GM21528 (cell line): ENCODE data around the gene RPS4Y1.

Experiments used
- ATAC-seq: cut with Tn5 transposase; IDR thresholded peaks from one replicate; pipeline ENCODE4 v1.9.1; 2021; ENCODE audit warnings: mild to moderate bottlenecking, moderate library complexity; ENCODE audit not compliant: unreplicated experiment, low FRiP score

Gene RPS4Y1

DNA sequence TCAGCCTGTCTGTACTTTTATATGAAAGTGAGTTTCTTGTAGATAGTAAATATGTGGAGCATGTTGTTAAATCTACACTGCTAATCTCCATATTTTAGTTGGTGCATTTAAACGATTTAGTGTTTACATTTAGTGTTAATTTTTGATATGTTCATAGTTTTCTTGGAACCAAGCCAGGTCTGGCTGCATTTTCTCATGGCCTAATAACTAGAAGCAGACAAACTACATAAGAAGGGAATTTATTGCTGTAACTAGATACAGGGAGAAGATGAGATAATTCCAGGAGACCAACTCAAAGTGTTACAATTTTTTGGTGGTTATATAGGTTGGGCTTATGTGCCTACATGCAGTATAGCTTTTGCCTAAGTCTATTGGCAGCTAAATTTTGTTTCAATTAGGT, 32.8 kb downstream of the RPS4Y1 start:
- no peak for ATAC-seq

DNA sequence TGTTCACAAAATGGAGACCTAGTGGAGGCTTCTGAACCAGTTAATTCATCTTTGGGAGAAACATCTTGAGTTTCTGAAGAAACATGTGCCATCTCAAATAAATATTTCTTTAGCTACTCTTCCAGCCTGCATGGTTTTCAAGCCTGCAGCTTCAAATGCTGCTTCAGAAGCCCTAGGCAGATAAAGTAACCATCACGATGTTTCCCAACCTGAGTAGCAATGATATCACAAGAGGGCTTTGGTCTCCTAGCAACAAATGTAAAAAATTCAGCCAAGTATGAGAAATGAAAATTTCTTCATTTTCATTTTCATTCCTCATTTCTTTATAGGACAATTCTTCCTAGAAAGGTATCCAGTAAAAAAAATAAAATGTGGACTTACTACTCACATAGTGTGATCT, 42.2 kb downstream of the RPS4Y1 start:
- ATAC-seq, result no peak

DNA sequence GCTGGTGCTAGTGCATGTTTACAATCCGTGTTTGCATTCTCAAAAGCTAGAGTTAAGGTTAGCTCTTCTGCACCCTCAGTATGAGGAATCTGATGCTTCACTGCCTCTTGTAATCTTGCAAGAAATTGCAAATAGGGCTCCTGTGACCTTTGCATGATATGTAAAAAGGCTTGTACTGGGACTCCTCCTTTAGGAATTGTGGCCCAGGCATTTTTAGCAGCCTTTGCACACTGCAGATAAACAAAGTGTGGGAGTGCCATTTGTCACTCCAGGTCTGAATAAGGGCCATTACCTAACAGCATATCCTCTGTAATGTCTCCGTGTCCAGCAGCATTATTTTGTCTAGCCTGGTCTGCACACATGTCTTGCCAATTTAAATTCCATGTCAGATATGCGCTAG, 44.5 kb downstream of the RPS4Y1 start:
- no peak for ATAC-seq

DNA sequence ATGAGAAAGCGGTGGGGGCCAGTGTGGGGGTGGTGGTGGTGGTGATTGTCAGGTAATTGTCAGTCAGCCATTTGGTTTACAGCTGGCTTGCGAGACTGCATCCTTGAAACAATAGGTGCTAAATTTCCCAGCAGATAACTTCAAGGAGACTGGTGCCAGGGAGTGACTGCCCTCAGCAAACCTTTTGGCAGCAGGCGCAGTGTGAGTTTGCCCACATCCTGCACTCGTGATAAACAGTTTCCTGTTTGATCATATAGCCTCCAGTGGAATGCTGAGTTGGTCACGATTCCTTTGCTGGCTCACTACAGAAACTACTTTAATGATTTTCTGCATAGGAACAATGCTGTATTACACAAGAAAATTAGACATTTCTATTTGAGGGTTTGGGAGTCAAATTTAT, 46.0 kb downstream of the RPS4Y1 start:
- ATAC-seq, result peak; percentile 30

DNA sequence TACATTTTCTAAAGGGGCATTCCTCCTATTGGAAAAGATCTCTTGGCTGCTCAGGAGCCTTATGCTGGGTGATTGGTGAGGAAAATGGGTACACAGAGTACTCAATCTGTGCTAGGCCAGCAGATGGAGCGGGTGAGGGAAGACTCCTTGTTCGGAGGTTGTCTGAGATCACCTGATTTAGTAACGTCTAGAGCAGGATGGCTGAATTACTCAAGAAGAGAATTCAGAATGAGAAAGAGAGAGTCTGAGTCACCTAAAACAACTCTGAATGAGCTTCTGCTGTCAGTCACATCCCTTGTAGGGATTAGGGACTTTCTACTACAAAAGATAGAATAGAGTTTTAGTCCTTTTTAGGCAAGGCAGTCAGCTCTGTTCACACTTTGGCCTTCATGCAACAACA, 46.6 kb downstream of the RPS4Y1 start:
- ATAC-seq, result peak; percentile 94

DNA sequence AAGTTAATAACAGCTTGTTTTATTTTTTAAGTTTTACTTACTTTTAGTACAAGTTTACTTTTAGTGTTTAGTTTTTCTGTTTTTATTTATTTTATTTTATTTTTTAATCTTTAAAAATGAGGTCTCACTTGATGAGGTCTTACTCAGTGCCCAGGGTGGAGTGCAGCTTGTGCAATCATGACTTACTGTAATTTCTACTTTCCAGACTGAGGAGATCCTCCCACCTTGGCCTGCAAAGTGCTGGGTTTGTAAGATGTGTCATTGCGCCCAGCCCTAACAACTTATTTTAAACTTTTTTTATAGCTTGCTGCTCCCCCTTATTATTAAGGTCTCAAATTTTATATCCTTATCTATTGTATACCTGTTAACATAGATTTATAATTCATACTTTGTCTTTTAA, 52.1 kb downstream of the RPS4Y1 start:
- no peak for ATAC-seq

DNA sequence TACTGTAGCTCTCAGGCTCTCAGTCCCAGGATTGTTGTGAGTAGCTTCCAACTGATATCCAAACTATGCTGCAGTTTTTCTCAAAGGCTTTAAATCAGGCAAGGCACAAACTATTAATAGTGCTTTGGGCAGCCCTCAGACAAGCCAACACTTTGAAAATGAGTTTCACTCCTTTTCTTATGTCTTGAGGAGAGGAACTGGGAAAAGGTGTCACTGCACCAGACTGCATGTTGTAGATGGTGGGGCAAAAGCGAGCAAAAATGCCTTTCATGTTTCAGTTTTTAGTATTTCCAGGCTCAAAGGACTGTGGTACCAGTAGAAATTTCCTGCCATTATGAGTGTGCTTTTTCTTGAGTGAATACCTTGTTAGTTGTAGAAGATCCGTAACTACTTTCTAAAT, 54.6 kb downstream of the RPS4Y1 start:
- ATAC-seq, result no peak

DNA sequence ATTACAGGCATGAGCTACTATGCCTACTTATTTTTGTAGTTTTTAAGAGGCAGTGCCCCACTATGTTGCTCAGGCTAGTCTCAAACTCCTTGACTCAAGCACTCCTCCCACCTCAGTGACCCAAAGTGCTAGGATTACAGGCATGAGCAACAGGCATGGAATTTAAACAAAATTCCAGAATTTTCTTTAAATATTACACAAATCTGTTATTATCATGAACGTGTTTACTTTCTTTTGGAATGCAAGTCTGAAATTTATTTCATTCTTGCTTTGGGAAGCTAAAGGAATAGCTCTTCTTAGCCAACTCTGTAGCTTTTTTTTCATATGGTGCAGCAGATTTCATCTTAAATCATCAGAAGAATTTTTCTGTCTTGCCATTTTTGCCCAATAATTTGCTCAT, 66.0 kb downstream of the RPS4Y1 start:
- no peak for ATAC-seq

DNA sequence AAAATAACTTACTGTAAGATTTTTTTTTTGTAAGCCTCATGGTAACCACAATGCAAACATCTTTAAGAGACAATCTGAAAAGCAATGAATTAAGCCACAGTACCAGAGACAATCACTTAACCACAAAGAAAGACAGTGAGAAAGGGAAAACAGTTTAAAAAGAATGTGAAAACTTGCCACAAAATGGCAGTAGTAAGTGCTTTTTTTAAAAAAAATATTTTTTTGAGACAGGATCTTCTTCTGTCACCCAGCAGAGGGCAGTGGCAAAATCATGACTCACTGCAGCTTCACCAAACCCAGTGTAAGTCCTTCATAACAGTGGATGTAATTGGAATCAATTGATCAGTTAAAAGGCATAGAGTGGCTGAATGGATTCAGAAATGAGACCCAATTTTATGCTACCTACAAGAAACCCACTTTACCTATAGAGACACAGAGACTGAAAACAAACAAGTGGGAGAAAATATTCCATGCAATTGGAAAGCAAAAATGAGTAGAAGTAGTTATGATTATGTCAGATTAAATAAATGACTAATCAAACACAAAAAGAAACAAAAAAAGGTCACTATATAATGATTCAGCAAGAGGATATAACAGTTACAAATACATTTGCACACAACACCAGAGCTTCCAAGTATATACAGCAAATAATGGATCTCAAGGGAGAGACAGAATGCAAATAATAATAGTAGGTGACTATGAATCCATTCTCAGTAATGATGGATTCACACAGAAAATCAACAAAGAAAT, 71.8 kb downstream of the RPS4Y1 start:
- ATAC-seq, result peak; percentile 72
